GM13976 (cell line): Measurements from ENCODE around the gene BMERB1.
"Not testable (repeated sequence)": the region's sequence is repeated elsewhere in the genome, so short reads cannot be mapped to it uniquely, and the experiment has no call there.

Experiments
- DNase-seq: peaks from one replicate; pipeline ENCODE4 v3.0.0; 2012; ENCODE audit warnings: low spot score
- CTCF ChIP-seq: IDR thresholded peaks from 2 replicates; pipeline ENCODE4 v1.5.1; 2012; ENCODE audit warnings: borderline replicate concordance, mild to moderate bottlenecking; ENCODE audit not compliant: insufficient read depth; ENCODE audit errors: extremely low read depth, missing control alignments, control extremely low read depth
- in situ Hi-C: fragments of 300-500 bp; cut with MboI; formaldehyde crosslinking; loops from one replicate; pipeline ENCODE4 v1.12.0; 2022; ENCODE audit warnings: low sequenced_read_pairs, mixed read lengths, inconsistent platforms; ENCODE audit not compliant: unreplicated experiment

BMERB1 gene

DNA sequence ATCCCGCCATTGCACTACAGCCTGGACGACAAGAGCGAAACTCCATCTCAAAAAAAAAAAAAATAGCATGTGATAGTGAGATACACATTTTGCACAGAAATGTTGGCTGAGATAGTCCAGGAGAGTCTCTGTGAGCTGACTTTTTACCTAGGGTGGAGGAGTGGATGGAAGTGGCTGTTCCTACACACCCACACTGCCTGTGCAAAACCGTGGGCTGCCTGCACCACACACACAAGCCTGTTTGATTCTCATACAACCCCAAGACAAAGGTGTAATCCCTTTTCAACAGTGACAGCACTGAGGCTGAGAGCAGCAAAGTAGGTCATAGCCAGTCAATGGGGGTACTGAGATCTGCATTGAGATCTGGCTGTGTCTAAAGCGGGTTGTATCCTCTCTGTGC, 121.7 kb downstream of the BMERB1 start:
- no peak for TF ChIP-seq CTCF
- DNase-seq, result no peak
- in situ Hi-C loops, result no loop called here

GRCh38 chr16:15557258-15557657, 122.9 kb downstream of the BMERB1 start:
- no peak for DNase-seq
- TF ChIP-seq CTCF, result no peak

GRCh38 chr16:15559176-15559575, 124.8 kb downstream of the BMERB1 start:
- in situ Hi-C loops, result no loop called here
- no peak for TF ChIP-seq CTCF
- DNase-seq, result no peak

More at GRCh38 chr16:15557258-15557657, 122.9 kb downstream of the BMERB1 start:
- in situ Hi-C loops, result no loop called here

DNA sequence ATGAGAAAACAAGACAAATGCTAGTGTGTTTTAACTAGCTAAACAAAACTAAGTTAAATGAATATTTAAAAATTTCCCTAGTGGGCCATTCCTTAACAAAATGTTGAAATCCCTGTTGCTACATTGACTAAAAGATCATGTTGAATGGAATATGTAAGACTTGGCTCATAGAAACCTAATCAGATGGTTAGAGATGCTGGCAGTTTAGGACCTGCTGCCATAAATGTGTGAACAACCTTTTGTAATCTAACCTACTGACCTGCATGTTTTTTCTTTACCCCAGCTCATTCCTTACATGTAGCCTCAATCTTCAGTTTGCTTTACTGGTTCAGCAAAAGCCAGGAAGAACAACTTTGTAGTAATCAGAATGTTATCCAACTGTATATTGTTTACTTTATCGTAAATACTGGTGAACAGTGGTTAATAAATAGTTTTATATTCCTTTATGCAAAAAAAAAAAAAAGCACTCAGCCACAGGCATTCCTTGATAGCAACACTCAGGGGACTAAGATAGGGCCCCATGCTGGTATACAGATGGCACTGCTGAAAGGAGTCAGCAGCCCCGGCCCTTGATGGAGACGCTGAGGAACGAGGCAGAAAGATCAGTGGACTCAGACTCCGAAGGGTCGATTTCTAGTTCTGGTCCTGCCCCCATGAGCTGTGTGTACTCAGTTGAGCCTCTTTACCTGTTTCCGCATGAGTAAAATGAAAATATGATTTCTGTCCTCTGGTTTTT, 130.4 kb downstream of the BMERB1 start:
- TF ChIP-seq CTCF, result no peak

DNA sequence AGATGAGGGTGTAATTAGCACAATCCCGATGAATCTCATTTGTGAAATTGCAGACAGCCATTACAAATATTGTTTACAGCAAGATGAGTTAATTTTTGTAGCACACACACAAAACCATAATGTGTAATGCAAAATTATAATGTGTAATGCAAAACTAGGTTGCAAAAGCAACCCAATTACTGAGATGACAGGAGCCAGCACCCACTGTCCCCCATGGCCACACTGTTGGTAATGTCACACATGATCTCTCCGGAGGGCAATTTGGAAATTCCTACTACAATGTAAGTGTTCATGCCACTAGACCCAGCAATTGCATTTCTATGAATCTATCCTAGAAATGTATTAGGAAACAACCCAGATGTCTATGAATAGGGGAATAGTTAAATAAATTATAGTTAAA, 131.7 kb downstream of the BMERB1 start:
- TF ChIP-seq CTCF, result no peak
- in situ Hi-C loops, result no loop called here
- no peak for DNase-seq

More for the DNA sequence above, 130.4 kb downstream of the BMERB1 start:
- DNase-seq, result no peak
- in situ Hi-C loops, result no loop called here

GRCh38 chr16:15567823-15568222, 133.4 kb downstream of the BMERB1 start:
- no peak for TF ChIP-seq CTCF
- in situ Hi-C loops, result no loop called here
- no peak for DNase-seq

DNA sequence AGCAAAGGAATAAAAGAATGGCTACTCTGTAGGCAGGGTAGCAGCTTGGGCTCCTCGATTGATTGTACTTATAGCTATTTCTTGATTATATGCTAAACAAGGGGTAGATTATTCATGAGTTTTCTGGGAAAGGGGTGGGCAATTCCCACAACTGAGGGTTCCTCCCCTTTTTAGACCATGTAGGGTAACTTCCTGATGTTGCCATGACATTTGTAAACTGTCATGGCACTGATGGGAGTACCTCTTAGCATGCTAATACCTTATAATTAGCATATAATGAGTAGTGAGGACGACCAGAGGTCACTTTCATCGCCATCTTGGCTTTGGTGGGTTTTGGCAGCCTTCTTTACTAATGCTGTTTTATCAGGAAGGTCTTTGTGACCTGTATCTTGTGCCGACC, 136.3 kb downstream of the BMERB1 start:
- DNase-seq, in situ Hi-C loops: not testable (repeated sequence)
